GM23338 (cell line): Measurements from ENCODE around the gene CCDC174. TPM values are rescaled to one million over a fixed set of nuclear protein-coding genes. Genes with fewer than 3 reads are reported as not detected.

Experiments used
- polyA plus RNA-seq: library from polyadenylated mRNA; unstranded; fragments of >200 nt; fragmentation: Nextera tagmentation; extraction: Ambion mirVana; gene quantifications from 2 replicates; pipeline ENCODE4 v1.2.1, GENCODE V29; 2016
- total RNA-seq: library from RNA; depleted of rRNA; stranded (reverse); fragments of >200 nt; shearing (Covaris generic); gene quantifications from 2 replicates; pipeline ENCODE4 v1.2.3, GENCODE V29; 2014; rRNA removed

CCDC174 gene
- total and polyA plus RNA-seq, 2 experiments from 2014 or later, result 11.2 to 46.3 TPM

Other genes with a start within 250 kb of the CCDC174 start
- gene SLC6A6, start 249.2 kb upstream of the CCDC174 start, total RNA-seq, result 142 and 150 TPM in 2 replicates
- gene SLC6A6, start 249.2 kb upstream of the CCDC174 start, polyA plus RNA-seq, result 27.5 and 31.6 TPM in 2 replicates
- 4.5 and 5.8 TPM in 2 replicates for gene GRIP2, start 111.4 kb upstream of the CCDC174 start, total RNA-seq
- 3.6 and 3.9 TPM in 2 replicates for gene GRIP2, start 111.4 kb upstream of the CCDC174 start, polyA plus RNA-seq
- not detected in 2 replicates for gene C3orf20, start 23.4 kb downstream of the CCDC174 start, total RNA-seq
- gene C3orf20, start 23.4 kb downstream of the CCDC174 start, polyA plus RNA-seq, result not detected in 2 replicates
- gene FGD5, start 167.2 kb downstream of the CCDC174 start, total RNA-seq, result 12.2 and 19.0 TPM in 2 replicates
- 6.9 and 7.4 TPM in 2 replicates for gene FGD5, start 167.2 kb downstream of the CCDC174 start, polyA plus RNA-seq